ENCODE data around the gene PEAK3.

The PEAK3 gene

DNA sequence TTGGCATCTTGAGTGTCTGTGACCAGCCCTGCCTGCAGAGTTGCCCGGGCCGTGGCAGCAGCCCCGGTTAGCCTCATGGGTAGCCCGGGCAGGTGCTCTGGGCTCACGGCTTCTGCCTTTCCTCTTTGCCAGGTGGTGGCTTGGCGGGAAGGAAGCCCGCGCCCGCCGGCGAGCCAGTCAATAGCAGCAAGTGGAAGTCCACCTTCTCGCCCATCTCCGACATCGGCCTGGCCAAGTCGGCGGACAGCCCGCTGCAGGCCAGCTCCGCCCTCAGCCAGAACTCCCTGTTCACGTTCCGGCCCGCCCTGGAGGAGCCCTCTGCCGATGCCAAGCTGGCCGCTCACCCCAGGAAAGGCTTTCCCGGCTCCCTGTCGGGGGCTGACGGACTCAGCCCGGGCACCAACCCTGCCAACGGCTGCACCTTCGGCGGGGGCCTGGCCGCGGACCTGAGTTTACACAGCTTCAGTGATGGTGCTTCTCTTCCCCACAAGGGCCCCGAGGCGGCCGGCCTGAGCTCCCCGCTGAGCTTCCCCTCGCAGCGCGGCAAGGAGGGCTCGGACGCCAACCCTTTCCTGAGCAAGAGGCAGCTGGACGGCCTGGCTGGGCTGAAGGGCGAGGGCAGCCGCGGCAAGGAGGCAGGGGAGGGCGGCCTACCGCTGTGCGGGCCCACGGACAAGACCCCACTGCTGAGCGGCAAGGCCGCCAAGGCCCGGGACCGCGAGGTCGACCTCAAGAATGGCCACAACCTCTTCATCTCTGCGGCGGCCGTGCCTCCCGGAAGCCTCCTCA, 55.7 kb downstream of the PEAK3 start:
- FAIRE-seq (no peak), DNase-seq (ENCODE audit: low spot score) (no peak)

DNA sequence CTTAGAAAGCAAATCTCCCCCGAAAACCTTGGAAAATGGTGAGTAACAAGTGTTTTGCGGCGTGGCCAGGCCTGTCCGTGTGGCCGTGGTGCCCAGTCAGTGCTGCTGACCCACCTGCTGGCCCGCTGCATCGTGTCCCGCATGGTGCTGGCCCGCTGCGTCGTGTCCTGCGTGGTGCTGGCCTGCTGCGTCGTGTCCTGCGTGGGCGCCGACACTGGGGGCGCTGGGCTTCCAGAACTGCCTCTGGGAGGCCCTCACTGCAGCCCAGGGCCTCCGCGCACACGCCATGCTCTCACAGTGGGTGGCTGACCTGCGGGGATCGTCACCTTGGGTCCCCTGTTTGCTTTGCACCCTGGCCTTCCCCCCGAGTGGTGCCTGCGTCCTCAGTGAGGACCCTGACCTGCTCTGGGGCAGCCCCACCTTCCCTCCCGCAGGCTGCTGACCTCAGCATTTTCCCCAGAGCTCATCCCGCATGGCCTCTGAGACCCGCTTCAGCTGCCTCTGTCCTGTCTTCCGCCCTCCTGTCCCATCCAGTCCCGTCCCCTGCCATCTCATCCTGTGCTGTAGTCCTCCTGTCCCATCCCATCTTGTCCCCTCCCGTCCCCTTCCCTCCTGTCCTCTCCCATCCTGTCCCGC, 56.4 kb downstream of the PEAK3 start:
- no peak for DNase-seq (ENCODE audit: low spot score)
- FAIRE-seq: no peak

GRCh38 chr19:2224754-2225349, 57.1 kb downstream of the PEAK3 start:
- DNase-seq (ENCODE audit: low spot score) (no peak), FAIRE-seq (no peak)

Measured in urothelium cell line (cell line).